ENCODE results near the gene EEF1B2. TPM values are rescaled to one million over a fixed set of nuclear protein-coding genes. Genes with fewer than 3 reads are reported as not detected.

Gene EEF1B2
- total and polyA plus RNA-seq, 2 of the 8 experiments (the other 6 are each of a cell fraction or from before 2014, with no cell fraction given): 504 to 679 TPM

GRCh38 chr2:206145665-206146064, 14.0 kb upstream of the EEF1B2 start:
- Histone ChIP-seq H2BK5ac (ENCODE audit: low read depth, low read length) (no peak overlapping the region), H4K5ac (ENCODE audit: insufficient read length, low read depth, low read length) (no peak overlapping the region), H4K91ac (replicated peaks; ENCODE audit: insufficient read length, low read length) (no peak overlapping the region), H2BK120ac (replicated peaks; ENCODE audit: low read depth, low read length) (no peak overlapping the region), H4K20me1 (replicated peaks in 1 of 2; ENCODE audit: control insufficient read depth in 1 of 2, insufficient read depth in 2 of 2, low read length in 2 of 2) (no peaks in the 10 kb centered on the region), H3K4me1 (replicated peaks in 1 of 4; ENCODE audit: control insufficient read depth in 3 of 4, insufficient read depth in 4 of 4, low read length in 3 of 4) (no peaks in the 10 kb centered on the region), H2BK20ac (ENCODE audit: low read length) (no peak overlapping the region), H3K14ac (ENCODE audit: insufficient read length) (no peak overlapping the region), H3K27me3 (replicated peaks in 1 of 4; ENCODE audit: control insufficient read depth in 3 of 4, extremely low read depth in 1 of 4, insufficient read depth in 3 of 4, low read length in 3 of 4) (no peaks in the 10 kb centered on the region), H2BK12ac (ENCODE audit: low read depth, low read length) (no peak overlapping the region), H3K79me2 (ENCODE audit: control insufficient read depth in 1 of 2, insufficient read depth in 2 of 2, low read length in 2 of 2) (no peaks in the 10 kb centered on the region), H3K23me2 (ENCODE audit: low read depth, low read length) (no peaks in the 10 kb centered on the region), H3K56ac (replicated peaks; ENCODE audit: insufficient read length, low read depth, low read length) (no peak overlapping the region), H4K8ac (ENCODE audit: extremely low read depth, insufficient read depth, low read length) (no peak overlapping the region), H3K4me3 (ENCODE audit: extremely low read depth in 1 of 4, insufficient read depth in 2 of 4, low read depth in 3 of 4, low read length in 4 of 4) (no peak overlapping the region), H3K4me2 (ENCODE audit: insufficient read depth in 1 of 2, low read depth in 2 of 2, low read length in 2 of 2) (no peak overlapping the region), H2AK5ac (ENCODE audit: low read depth, low read length) (no peak overlapping the region), H2BK15ac (ENCODE audit: low read length) (no peak overlapping the region), H3K9me3 (ENCODE audit: insufficient read depth in 2 of 2, low read depth in 1 of 2, low read length in 1 of 2) (no peaks in the 10 kb centered on the region), H3K27ac (ENCODE audit: low read depth, low read length) (no peak overlapping the region), H3K36me3 (ENCODE audit: control insufficient read depth in 2 of 4, insufficient read depth in 4 of 4, low read length in 3 of 4) (peaks cover 15 to 94% (median 65%) of the 10 kb centered on the region in 4 experiments), H3K18ac (ENCODE audit: extremely low read depth, low read length) (no peak overlapping the region), H3K79me1 (ENCODE audit: low read depth, low read length) (no peaks in the 10 kb centered on the region), H2AFZ (ENCODE audit: low read length) (no peak overlapping the region), H3K4ac (replicated peaks; ENCODE audit: insufficient read length, low read depth, low read length) (no peak overlapping the region), H3K23ac (ENCODE audit: insufficient read length) (no peak overlapping the region), H3K9ac (replicated peaks in 1 of 4; ENCODE audit: extremely low read depth in 1 of 4, low read depth in 3 of 4, low read length in 3 of 4) (no peak overlapping the region)
- TF ChIP-seq YY1 (IDR thresholded peaks at IDR 0.05; ENCODE audit: low read depth, low read length): no peak
- no peak for TF ChIP-seq BRCA1 (IDR thresholded peaks at IDR 0.05; ENCODE audit: low read depth, low read length)
- TF ChIP-seq SRF (IDR thresholded peaks at IDR 0.05; ENCODE audit: low read depth, low read length): no peak
- no peak for TF ChIP-seq USF2 (IDR thresholded peaks at IDR 0.05; ENCODE audit: low read length)
- TF ChIP-seq EZH2 (IDR thresholded peaks at IDR 0.05; ENCODE audit: low read depth, low read length, severe bottlenecking): no peak
- TF ChIP-seq POLR2A (IDR thresholded peaks at IDR 0.05; ENCODE audit: control extremely low read depth in 1 of 2, low read depth in 2 of 2, low read length in 2 of 2): no peak
- TF ChIP-seq CREB1 (IDR thresholded peaks at IDR 0.05): no peak
- CTCF ChIA-PET (ENCODE audit: partially characterized antibody): interaction anchor here (0.8 to 1.4 kb wide), 5 partner anchors 8 to 158 kb away, joined by 3 to 7 read pairs (median 4); no protein-coding TSS in a partner anchor
- POLR2A ChIA-PET (ENCODE audit: partially characterized antibody): interaction anchor here (0.5 to 1.9 kb wide), 5 partner anchors 12 to 40 kb away, joined by 3 to 6 read pairs (median 3); partner anchors contain the start of genes EEF1B2 and NDUFS1
- no peak for DNase-seq (ENCODE audit: low read depth in 1 of 2, low spot score in 2 of 2)
- FAIRE-seq: no peak
- 88% methylated on average over 5 of the region's 5 CpGs; no CpG with 5 or more reads in 1 of the 2 experiments for WGBS, 2 experiments (ENCODE audit: extremely low coverage in 1 of 2, insufficient coverage in 1 of 2, insufficient read length in 1 of 2, insufficient replicate concordance in 2 of 2, low coverage in 1 of 2, low lambda C conversion rate in 2 of 2, missing lambda C conversion rate in 1 of 2)

Measured in H1 (cell line).